HG03575 (cell line): ENCODE results near the gene AADACL3.
"Not testable (repeated sequence)": the region's sequence is repeated elsewhere in the genome, so short reads cannot be mapped to it uniquely, and the experiment has no call there.

Source experiments
- ATAC-seq: cut with Tn5 transposase; IDR thresholded peaks from one replicate; pipeline ENCODE4 v1.9.1; 2021; ENCODE audit not compliant: unreplicated experiment, insufficient number of reproducible peaks, low FRiP score; ENCODE audit errors: extremely low read depth

AADACL3 gene

DNA sequence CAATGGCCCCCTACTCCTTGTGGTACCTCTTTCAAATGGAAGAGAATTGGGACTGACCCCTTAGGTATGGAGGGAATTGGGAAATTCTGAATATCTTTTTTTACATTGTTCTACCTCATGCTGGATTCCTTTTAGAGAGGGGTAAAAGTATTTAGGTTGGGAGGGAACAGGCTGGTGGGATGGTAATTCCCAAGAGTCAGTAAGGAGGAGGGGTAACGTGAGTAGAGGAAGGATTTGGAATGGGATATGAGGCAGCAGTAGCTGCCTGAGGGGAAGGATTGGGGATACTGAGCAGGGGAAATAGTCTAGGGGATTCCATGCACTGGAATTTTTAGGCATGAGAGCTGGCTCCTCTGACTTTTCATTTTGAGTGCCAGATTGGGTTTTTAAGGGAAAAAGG lies 3.8 kb upstream of the AADACL3 start:
- ATAC-seq: no peak

DNA sequence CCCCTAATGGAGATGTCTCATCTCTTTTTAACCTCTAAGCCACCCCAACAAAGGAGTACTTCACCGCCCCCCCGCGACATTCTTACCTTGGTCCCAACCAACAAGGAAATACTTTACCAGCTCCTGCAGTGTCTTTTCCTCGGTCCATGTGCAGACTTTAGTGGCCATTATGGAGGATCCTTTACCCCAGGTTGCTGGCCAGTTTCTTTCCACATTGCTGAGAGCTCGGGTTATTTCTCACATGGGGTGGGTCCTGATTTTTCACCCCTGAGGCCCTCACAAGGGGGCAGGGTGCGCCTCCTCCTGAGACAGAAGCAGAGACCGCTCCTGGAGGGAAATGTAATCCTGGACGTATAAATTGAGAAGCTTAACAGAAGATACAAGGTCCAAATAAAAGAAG lies 3.0 kb upstream of the AADACL3 start:
- no peak for ATAC-seq

DNA sequence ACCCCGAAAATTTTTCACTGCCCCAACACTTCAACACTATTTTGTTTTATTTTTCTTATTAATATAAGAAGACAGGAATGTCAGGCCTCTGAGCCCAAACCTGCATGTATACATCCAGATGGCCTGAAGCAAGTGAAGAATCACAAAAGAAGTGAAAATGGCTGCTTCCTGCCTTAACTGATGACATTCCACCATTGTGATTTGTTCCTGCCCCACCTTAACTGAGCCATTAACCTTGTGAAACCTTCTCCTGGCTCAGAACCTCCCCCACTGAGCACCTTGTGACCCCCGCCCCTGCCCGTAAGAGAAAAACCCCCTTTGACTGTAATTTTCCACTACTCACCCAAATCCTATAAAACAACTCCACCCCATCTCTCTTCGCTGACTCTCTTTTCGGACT lies 2.3 kb upstream of the AADACL3 start:
- ATAC-seq: not testable (repeated sequence)

DNA sequence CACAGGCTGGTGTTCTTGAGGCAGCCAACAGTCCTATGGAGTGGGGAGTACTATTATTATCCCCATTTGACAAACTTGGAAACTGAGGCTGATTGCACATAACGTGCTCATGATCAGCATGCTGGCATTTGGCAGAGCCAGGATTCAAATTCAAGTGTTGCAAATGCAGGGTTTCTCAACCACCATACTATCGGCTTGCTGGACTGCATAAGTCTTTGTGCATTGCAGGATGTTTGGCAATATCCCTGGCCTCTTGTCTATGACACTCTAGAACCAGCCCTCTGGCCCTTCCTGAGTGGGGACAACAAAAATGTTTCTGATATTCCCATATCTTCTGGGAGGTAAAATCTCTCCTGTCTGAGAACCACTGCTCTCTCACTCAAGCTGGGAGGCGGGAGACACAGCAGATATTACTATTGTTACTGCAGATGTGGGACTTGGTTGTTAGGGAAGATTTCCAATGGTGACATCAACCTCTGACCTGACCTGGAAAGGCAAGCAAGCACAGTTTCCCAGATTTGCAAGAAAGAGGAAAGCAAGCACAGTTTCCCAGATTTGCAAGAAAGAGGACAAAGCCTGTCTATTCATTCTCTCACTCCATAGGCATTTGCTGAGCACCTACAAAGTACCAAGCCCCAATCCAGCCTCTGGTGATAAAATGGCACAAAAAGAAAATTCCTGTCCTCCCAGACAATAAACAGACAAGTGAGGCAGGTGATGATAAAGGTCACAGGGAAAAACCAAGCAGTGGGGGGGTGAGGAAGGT lies 1.0 kb upstream of the AADACL3 start:
- ATAC-seq: no peak

DNA sequence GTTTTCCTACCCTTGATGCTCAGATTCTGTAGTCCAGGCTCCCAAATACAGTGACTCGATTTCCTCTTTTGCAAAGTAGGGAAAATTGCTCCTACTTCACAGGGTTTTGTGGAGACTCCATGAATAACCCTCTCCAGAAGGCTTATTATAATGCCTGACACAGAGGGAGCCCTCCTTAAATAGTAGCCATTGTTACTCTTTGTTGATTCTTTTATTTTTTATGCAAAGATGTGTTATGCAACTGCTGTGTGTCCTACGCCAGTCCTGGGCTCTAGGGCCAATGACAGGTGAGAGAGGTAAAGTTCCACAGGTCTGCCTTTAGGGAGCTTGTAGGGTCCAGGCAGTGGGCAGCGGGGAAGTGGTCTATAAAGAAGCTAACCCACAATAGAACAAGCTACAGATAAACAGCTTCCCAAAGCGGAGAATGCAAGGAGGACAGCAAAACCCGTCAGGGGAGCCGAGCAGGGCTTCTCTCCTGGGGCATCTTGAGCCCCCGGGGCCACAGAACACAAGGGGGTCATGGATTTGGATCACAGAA lies 1.5 kb downstream of the AADACL3 start:
- no peak for ATAC-seq

DNA sequence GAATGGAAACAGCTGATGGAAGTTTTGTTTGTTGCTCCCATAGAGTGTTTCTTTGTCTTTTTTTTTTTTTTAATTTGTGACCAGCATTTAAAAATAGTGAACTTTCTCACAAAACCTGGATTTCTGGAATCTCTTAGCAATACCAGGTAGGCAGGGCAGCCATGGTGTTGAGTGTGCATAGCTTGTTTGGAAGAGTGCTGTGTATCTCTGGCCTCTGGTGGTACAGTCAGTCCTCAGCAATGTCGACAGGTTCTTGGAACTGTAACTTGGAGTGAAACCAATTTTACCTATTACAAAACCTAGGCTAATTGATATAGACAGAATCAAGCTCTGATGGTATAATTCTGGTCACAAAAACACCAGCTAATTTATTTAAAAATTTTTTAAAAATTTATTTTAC lies 6.7 kb downstream of the AADACL3 start:
- no peak for ATAC-seq

DNA sequence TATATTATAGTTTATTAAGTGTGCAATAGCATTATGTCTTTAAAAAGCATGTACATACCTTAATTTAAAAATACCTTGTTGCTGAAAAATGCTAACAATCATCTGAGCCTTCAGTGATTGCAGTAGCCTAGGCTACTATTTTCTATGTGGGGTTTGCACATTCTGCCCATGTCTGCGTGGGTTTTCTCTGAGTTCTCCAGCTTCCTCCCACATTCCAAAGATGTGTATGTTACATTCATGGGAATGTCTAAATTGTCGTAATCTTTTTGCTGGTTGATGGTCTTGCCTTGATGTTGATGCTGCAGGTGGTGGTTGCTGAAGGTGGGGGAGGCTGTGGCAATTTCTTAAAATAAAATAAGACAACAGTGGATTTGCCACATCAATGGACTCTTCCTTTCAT lies 12.5 kb downstream of the AADACL3 start:
- no peak for ATAC-seq

DNA sequence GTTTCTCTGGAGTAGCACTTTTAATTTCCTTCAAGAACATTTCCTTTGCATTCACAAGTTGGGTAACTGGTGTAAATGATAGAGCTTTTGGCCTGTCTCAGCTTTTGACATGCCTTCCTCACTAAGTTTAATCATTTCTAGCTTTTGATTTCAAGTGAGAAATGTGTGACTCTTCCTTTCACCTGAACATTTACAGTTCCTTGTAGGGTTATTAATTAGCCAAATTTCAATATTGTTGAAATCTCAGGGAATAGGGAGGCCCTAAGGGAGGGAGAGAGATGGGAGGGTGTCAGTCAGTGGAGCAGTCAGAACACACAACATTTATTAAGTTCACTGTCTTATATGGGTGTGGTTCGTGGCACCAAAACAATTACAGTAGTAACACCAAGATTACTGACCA lies 14.2 kb downstream of the AADACL3 start:
- ATAC-seq: no peak

DNA sequence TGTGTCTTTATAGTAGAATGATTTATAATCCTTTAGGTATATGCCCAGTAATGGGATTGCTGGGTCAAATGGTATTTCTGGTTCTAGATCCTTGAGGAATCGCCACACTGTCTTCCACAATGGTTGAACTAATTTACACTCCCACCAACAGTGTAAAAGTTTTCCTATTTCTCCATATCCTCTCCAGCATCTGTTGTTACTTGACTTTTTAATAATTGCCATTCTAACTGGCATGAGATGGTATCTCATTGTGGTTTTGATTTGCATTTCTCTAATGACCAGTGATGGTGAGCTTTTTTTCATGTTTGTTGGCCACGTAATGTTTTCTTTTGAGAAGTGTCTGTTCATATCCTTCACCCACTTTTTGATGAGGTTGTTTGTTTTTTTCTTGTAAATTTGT lies 15.2 kb downstream of the AADACL3 start:
- not testable (repeated sequence) for ATAC-seq

DNA sequence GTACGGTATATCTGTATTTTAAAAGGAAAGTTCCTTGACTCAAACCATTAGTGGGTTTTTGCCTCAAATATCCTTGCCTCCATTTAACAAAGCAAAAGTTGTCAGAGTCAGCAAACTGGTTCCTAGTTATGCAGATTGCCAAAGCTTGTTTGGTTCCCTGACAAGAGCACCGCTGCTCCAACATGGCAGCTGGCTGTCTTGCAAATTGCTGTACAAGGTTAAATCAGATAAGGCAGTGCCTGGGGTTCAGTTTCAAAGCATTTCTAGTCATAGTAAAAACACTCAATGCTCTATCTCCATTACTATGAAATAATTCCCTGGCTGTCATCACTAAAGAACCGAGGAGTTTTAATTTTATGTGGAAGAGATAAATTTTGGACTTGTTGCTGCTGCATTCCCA lies 18.7 kb downstream of the AADACL3 start:
- ATAC-seq: no peak

DNA sequence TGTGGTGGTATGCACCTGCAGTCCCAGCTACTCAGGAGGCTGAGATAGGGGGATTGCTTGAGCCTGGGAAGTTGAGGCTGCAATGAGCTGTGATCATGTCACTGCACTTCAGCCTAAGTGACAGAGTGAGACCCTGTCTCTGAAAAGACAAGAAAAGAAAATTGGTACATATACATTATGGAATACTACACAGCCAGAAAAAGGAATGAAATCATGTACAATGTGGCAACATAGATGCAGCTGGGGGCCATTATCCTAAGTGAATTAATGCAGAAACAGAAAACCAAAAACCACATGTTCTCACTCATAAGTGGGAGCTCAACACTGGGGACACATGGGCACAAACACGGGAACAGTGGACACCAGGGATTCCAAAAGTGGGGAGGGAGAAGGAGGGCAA lies 23.0 kb downstream of the AADACL3 start:
- ATAC-seq: no peak

DNA sequence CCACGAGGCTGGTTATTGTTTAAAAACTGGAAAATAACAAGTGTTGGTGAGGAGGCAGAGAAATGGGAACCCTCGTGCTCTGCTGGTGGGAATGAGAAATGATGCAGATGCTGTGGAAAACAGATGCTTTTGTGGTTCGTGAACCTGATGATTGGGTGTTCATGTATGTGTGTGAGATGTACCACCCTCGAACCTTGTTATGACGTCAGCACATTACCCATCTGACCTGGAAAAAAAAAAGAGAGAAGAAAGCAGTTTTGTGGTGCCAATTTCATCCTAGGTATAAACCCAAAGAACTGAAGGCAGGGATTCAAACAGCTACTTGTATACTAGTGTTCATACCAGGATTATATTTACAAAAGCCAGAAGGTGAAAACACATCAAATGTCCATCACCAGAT lies 23.7 kb downstream of the AADACL3 start:
- no peak for ATAC-seq

DNA sequence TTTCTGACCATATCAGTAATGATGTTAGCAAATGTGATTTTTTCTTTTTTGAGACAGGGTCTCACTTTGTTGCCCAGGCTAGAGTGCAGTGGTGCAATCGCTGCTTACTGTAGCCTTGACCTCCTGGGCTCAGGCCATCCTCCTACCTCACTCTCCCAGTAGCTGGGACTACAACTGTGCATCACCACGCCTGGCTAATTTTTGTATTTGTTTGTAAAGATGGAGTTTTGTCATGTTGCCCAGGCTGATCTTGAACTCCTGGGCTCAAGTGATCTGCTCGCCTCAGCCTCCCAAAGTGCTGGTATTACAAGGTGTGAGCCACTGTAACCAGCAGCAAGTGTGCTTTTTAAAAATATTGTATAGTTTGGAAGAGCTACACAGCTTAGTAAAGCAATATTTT lies 26.0 kb downstream of the AADACL3 start:
- ATAC-seq: no peak

DNA sequence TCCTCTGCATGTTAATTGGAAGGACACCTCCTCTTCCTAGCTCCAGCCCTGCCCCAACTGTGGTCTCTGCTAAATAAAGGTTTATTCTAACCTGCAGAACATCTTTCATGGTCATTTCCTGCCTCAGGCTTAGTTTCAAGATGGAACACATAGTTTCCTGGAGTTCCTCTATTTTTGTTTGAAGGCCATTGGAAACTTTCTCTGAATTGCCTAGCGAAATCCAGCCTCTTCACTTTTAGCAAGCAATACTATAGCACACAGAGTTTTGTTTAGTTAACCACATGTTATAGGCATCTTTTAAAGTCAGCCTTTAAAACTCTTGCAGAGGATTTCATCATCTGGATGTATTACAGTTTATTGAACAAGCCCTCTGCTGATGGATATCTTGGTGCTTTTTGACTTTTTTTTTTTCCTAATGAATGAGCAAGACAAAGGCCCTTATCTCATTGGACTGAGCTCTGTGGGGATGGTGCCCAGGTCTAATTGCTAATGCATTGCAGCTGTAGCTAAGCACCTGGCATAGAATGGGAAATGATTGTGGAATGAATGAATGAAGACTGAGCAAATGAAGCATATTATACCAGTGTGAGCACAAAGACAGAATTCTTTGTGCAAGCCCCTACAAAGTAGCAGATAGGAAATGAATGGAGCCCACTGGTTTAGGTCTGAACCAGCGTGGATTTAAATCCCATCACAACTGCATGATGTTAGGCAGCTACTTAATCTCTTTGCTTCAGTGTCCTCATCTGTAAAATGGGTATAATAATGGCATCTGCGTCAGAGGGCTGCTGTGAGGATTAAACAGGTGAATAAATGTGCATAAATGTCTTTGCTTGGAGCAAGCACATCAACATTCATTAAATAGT lies 29.4 kb downstream of the AADACL3 start:
- ATAC-seq: no peak

DNA sequence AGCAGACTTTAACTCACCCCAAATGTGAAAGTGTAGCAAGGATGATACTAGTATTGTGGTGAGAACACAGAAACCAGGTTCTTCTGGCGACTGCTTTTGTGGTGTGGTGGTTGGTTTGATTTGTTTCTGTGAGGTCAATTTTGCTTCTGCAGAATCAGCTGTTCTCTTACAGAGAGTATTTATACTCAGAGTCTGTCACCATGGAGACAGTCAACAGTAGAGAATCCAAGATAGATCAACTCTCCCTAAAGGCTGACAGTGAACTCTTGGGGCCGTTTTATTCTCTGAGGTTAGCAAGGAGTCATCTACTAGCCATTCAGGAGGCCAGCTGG lies 30.0 kb downstream of the AADACL3 start, which contains the start of gene CFAP107:
Gene CFAP107, plus strand, starts transcription at position 209 of the 332 bp plus-strand sequence. CDS start 231 bp downstream, outside the sequence.
- no peak for ATAC-seq

DNA sequence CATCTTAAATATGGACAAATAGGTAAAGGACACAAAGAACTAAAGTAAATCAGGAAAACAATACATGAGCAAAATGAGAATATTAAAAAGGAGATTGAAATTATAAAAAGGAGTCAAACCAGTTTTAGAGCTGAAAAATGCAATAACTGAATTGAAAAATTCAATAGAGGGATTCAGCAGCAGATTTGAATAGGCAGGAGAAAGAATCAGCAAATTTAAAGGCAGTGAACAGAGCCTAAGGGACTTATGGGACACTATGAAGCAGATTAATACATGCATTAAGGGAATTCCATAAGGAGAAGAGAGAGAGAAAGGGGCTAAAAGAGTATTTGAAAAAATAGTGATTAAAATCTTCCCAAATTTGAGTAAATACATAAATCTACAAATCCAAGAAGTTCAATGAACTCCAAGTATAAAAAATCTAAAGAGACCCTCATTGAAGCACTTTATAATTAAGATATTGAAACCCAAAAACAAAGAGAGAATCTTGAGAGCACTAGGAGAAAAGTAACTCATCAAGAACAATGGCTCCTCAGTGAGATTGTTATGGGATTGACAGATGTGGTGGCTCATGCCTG lies 33.0 kb downstream of the AADACL3 start:
- ATAC-seq: no peak

DNA sequence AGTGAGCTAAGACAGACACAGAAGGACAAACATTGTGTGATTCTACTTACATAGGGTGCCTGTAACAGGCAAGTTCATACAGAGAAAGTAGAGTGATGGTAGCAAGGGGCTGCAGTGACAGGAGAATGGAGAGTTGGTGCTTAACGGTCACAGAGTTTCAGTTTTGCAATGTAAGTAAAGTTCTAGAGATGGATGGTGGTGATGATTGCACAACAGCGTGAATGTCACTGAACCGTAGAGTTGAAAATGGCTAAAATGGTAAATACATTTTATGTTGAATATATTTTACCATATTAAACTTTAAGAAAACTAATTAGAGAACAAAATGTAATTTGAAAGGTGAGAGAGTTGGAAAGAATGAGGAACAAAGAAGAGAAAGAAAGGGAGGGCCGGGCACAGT lies 38.8 kb downstream of the AADACL3 start:
- ATAC-seq: no peak

DNA sequence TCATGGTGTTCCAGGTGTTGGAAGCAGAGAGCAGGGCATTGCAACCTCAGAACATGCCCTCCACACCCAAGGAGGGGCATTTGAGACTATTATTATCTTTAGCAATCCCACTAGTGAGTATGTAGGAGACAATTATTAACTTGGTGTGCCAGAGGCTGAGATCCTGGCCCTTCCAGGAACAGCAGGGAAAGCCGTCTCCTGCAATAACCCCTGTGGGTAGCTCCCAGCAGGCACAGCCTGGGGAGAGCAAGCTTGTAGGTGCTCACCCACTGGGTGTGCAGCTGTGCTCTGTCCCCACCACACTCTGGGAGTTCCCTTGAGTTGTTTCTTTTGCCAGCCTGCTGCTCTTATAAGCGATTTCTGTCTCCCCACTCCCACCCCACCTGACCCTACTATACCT lies 40.4 kb downstream of the AADACL3 start:
- ATAC-seq: no peak

DNA sequence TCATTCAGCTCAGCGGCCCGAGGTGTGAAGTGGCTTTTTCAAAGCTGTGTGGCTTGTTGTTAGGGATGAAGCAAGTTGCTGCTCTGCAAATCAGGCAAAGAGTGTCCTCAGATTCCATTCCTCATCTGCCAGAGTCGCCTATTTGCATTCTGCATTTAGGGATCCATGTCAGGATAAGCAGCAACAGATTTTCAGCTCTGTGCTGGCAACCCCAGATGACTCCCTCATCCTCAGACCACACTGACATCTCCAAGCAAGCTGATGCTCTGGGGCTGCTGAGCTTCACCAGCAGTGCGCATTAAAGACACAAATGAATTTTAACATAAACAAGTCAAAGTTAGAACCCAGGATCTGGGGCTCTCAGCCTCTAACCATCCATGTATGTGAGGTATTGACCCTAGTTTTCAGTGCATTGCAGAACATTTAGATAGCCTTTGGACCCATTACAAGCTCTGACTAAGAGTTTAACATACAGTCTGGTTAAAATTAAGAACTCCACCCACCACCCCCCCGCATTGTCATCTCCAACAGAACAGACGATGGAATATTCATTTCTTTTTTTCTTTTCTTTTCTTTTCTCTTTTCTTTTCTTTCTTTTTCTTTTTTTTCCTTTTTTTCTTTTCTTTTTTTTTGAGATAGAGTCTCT lies 41.0 kb downstream of the AADACL3 start:
- no peak for ATAC-seq
